ENCODE results near the gene PPP4R1. TPM values are rescaled to one million over a fixed set of nuclear protein-coding genes. Genes with fewer than 3 reads are reported as not detected.

The PPP4R1 gene
- total and polyA plus RNA-seq, 7 donors, result 10.3 to 36.1 (median 27.8) TPM

- WGBS, 3 donors, result 83 to 96% (median 94%) methylated on average over 6 of the region's 6 CpGs
- TF ChIP-seq, protein P1, sequence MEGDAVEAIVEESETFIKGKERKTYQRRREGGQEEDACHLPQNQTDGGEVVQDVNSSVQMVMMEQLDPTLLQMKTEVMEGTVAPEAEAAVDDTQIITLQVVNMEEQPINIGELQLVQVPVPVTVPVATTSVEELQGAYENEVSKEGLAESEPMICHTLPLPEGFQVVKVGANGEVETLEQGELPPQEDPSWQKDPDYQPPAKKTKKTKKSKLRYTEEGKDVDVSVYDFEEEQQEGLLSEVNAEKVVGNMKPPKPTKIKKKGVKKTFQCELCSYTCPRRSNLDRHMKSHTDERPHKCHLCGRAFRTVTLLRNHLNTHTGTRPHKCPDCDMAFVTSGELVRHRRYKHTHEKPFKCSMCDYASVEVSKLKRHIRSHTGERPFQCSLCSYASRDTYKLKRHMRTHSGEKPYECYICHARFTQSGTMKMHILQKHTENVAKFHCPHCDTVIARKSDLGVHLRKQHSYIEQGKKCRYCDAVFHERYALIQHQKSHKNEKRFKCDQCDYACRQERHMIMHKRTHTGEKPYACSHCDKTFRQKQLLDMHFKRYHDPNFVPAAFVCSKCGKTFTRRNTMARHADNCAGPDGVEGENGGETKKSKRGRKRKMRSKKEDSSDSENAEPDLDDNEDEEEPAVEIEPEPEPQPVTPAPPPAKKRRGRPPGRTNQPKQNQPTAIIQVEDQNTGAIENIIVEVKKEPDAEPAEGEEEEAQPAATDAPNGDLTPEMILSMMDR (IDR thresholded peaks at IDR 0.05), result no peak
- H3K4me3 ChIP-seq, result no peak overlapping the region
- ATAC-seq (no peak), DNase-seq (no peak)
- no peaks in the 10 kb centered on the region for H3K27me3 ChIP-seq (ENCODE audit: insufficient read depth in 3 of 3, low read length in 2 of 3)
- no peak overlapping the region for H3K27ac ChIP-seq
- peaks cover 0 to 62% of the 10 kb centered on the region in 2 donors for H3K36me3 ChIP-seq (ENCODE audit: insufficient read depth in 1 of 2, low read depth in 1 of 2)
- H3K9me3 ChIP-seq, result no peaks in the 10 kb centered on the region
- H3K4me1 ChIP-seq, result no peaks in the 10 kb centered on the region
- intact Hi-C loops (cut with DNase I), result loop anchor here in 1 of 2 donors (5.0 kb wide), 1 partner anchor 1959 kb away; no protein-coding TSS in a partner anchor
These were observed 91.4 kb downstream of the PPP4R1 start for GRCh38 chr18:9522952-9523351.

- TF ChIP-seq, protein P1 (IDR thresholded peaks at IDR 0.05), result no peak
- peaks cover 7% of the 10 kb centered on the region for H3K4me1 ChIP-seq
- H3K36me3 ChIP-seq (ENCODE audit: insufficient read depth in 1 of 2, low read depth in 1 of 2), result peaks cover 0 to 62% of the 10 kb centered on the region in 2 donors
- H3K4me3 ChIP-seq, result no peak overlapping the region
- H3K27ac ChIP-seq, result no peak overlapping the region
- no peaks in the 10 kb centered on the region for H3K9me3 ChIP-seq
- WGBS, 3 donors, result 78 to 85% (median 85%) methylated on average over 7 of the region's 7 CpGs
- DNase-seq, result no peak
- no peak for ATAC-seq
- no peaks in the 10 kb centered on the region for H3K27me3 ChIP-seq (ENCODE audit: insufficient read depth in 3 of 3, low read length in 2 of 3)
- intact Hi-C loops (cut with DNase I), result loop anchor here in 1 of 2 donors (5.0 kb wide), 1 partner anchor 1961 kb away; no protein-coding TSS in a partner anchor
These were observed 92.6 kb downstream of the PPP4R1 start for GRCh38 chr18:9521770-9522169.

DNA sequence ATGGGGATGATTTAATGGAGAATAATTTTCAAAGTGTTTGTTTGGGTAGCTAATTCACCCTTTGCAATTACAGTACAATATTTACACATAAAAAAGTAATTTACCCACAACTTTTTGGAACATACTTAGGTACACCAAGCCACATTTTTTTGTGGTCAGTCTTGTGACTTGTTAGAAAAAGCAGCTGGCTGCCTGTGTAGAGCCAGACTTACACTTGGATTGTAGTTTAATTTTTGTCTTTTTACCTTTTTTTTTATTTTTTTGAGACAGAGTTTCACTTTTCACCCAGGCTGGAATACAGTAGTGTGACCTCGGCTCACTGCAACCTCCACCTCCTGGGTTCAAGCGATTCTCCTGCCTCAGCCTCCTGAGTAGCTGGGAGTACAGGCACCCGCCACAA lies 93.7 kb downstream of the PPP4R1 start:
- Histone ChIP-seq H3K36me3 (ENCODE audit: insufficient read depth in 1 of 2, low read depth in 1 of 2) (peaks cover 0 to 56% of the 10 kb centered on the region in 2 donors), H3K27me3 (ENCODE audit: insufficient read depth in 3 of 3, low read length in 2 of 3) (no peaks in the 10 kb centered on the region), H3K9me3 (no peaks in the 10 kb centered on the region), H3K4me3 (no peak overlapping the region), H3K4me1 (peaks cover 7% of the 10 kb centered on the region), H3K27ac (no peak overlapping the region)
- whole genome bisulfite sequencing, 3 donors, result 80 to 83% (median 82%) methylated on average over 3 of the region's 3 CpGs
- ATAC-seq (no peak), DNase-seq (no peak)
- intact Hi-C loops (cut with DNase I), result loop anchor here in 1 of 2 donors (5.0 kb wide), 1 partner anchor 1962 kb away; no protein-coding TSS in a partner anchor
- TF ChIP-seq, protein P1 (IDR thresholded peaks at IDR 0.05), result no peak

- TF ChIP-seq, protein P1 (IDR thresholded peaks at IDR 0.05), result no peak
- Histone ChIP-seq H3K4me1 (peaks cover 7% of the 10 kb centered on the region), H3K27me3 (ENCODE audit: insufficient read depth in 3 of 3, low read length in 2 of 3) (no peaks in the 10 kb centered on the region), H3K9me3 (no peaks in the 10 kb centered on the region), H3K36me3 (ENCODE audit: insufficient read depth in 1 of 2, low read depth in 1 of 2) (peaks cover 0 to 46% of the 10 kb centered on the region in 2 donors), H3K27ac (no peak overlapping the region), H3K4me3 (no peak overlapping the region)
- DNase-seq, result no peak
- WGBS, 3 donors, result 56 to 76% (median 66%) methylated on average over 1 of the region's 1 CpG
- ATAC-seq, result no peak
- intact Hi-C loops (cut with DNase I), result loop anchor here (5.0 to 10.0 kb wide), 2 partner anchors 187 to 445 kb away; partner anchors contain the start of gene TWSG1 (in 1 of the 2)
These were observed 95.0 kb downstream of the PPP4R1 start for GRCh38 chr18:9519399-9519798.

DNA sequence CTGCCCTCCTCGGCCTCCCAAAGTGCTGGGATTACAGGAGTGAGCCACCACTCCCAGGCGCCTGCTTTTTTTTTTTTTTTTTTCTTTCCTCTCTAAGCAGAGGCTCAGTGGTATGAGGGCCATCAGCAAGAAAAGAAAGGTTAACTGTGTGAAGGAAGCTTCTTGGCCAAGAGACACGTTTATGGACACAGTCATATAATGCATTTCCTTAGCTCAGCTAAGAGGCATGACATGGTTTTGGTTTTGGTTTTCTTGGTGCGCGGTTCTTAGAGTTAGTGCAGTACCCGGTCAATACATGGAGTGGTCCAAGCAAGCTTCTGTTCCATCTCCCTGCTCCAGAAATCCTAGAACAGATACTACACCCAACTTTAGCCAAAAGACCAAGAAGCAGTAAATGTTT lies 96.5 kb downstream of the PPP4R1 start:
- peaks cover 7% of the 10 kb centered on the region for H3K4me1 ChIP-seq
- 54 to 77% (median 65%) methylated on average over 6 of the region's 6 CpGs for WGBS, 3 donors
- H3K27me3 ChIP-seq (ENCODE audit: insufficient read depth in 3 of 3, low read length in 2 of 3), result no peaks in the 10 kb centered on the region
- peaks cover 0 to 46% of the 10 kb centered on the region in 2 donors for H3K36me3 ChIP-seq (ENCODE audit: insufficient read depth in 1 of 2, low read depth in 1 of 2)
- ATAC-seq, result no peak
- H3K9me3 ChIP-seq, result no peaks in the 10 kb centered on the region
- intact Hi-C loops (cut with DNase I), result loop anchor here (5.0 to 10.0 kb wide), 2 partner anchors 186 to 443 kb away; partner anchors contain the start of gene TWSG1 (in 1 of the 2)
- TF ChIP-seq, protein P1 (IDR thresholded peaks at IDR 0.05), result no peak
- no peak overlapping the region for H3K4me3 ChIP-seq
- no peak for DNase-seq
- no peak overlapping the region for H3K27ac ChIP-seq

Data from psoas muscle (tissue), 8 donors.